Tibial artery (tissue), 4 donors: Measurements from ENCODE around the gene ENTPD2.

Experiments used
- DNase-seq, 2 donors: peaks; one replicate each; pipeline ENCODE4 v3.0.0-alpha.2; 2019
- H3K27ac ChIP-seq, 2 donors: fragments of 200-600 bp; sonication (generic) in 1 of 2; 1 replicate in 1 of 2; 2 replicates in 1 of 2; pipeline ENCODE4 v1.5.1; 2018 to 2019; ENCODE audit warnings: mild to moderate bottlenecking in 1 of 2
- H3K27me3 ChIP-seq, 2 donors: fragments of 200-600 bp; sonication (generic) in 1 of 2; one replicate each; pipeline versions ENCODE4 v1.5.1 to v1.6.0; 2016 to 2019
- H3K36me3 ChIP-seq, 3 donors: fragments of 200-600 bp; sonication (generic) in 2 of 3; one replicate each; pipeline ENCODE4 v1.5.1; 2016 to 2019; ENCODE audit warnings: mild to moderate bottlenecking in 2 of 3
- H3K4me1 ChIP-seq, 4 donors: fragments of 200-600 bp; sonication (generic) in 2 of 4; 1 replicate in 3 of 4; 2 replicates in 1 of 4; pipeline ENCODE4 v1.5.1; 2016 to 2019
- H3K4me3 ChIP-seq, 2 donors: fragments of 200-600 bp; sonication (generic) in 1 of 2; 1 replicate in 1 of 2; 2 replicates in 1 of 2; pipeline ENCODE4 v1.5.1; 2018 to 2019; ENCODE audit warnings: mild to moderate bottlenecking in 2 of 2
- H3K9me3 ChIP-seq, 3 donors: fragments of 200-600 bp; sonication (generic) in 1 of 3; one replicate each; pipeline ENCODE4 v1.5.1; 2016 to 2019
- CTCF ChIP-seq, 2 experiments: fragments of 200-600 bp in 1 of 2; fragments of 450-650 bp in 1 of 2; IDR thresholded peaks; one replicate each; pipeline ENCODE4 v1.5.1; 2017 to 2019; ENCODE audit warnings: antibody characterized with exemption in 2 of 2, mild to moderate bottlenecking in 1 of 2, moderate library complexity in 1 of 2
- intact Hi-C: fragments of 100-400 bp; cut with DNase I; formaldehyde crosslinking; loops from one replicate; pipeline ENCODE4 v1.15.0; 2023; ENCODE audit warnings: low total_unique reads

Gene ENTPD2

GRCh38 chr9:137038916-137039315 lies 14.9 kb downstream of the ENTPD2 start:
- peaks cover 5 to 41% (median 22%) of the 10 kb centered on the region in 3 donors for H3K36me3 ChIP-seq
- H3K27ac ChIP-seq: no peak overlapping the region
- no peak overlapping the region for H3K4me3 ChIP-seq
- no peaks in the 10 kb centered on the region for H3K9me3 ChIP-seq
- peaks cover 0 to 22% (median 7%) of the 10 kb centered on the region in 4 donors for H3K4me1 ChIP-seq
- intact Hi-C loops: no loop called here
- peaks cover 0 to 18% of the 10 kb centered on the region in 2 donors for H3K27me3 ChIP-seq
- no peak for TF ChIP-seq CTCF (IDR thresholded peaks at IDR 0.05)
- DNase-seq: no peak

- Histone ChIP-seq H3K27ac (no peak overlapping the region), H3K9me3 (no peaks in the 10 kb centered on the region), H3K4me3 (no peak overlapping the region), H3K36me3 (peaks cover 5 to 41% (median 22%) of the 10 kb centered on the region in 3 donors), H3K4me1 (peaks cover 0 to 15% (median 7%) of the 10 kb centered on the region in 4 donors), H3K27me3 (peaks cover 0 to 18% of the 10 kb centered on the region in 2 donors)
- intact Hi-C loops: loop anchor here (2.0 kb wide), 1 partner anchor 251 kb away; no protein-coding TSS in a partner anchor
- DNase-seq: no peak
- no peak for TF ChIP-seq CTCF (IDR thresholded peaks at IDR 0.05)
These were observed 16.4 kb downstream of the ENTPD2 start for GRCh38 chr9:137037483-137037882.

- peaks cover 5 to 41% (median 20%) of the 10 kb centered on the region in 3 donors for H3K36me3 ChIP-seq
- TF ChIP-seq CTCF (IDR thresholded peaks at IDR 0.05): no peak
- intact Hi-C loops: loop anchor here (2.0 kb wide), 1 partner anchor 250 kb away; no protein-coding TSS in a partner anchor
These were observed 16.8 kb downstream of the ENTPD2 start for GRCh38 chr9:137037035-137037434.

GRCh38 chr9:137035937-137036336 lies 17.9 kb downstream of the ENTPD2 start:
- intact Hi-C loops: loop anchor here (2.0 kb wide), 1 partner anchor 249 kb away; no protein-coding TSS in a partner anchor
- no peak overlapping the region for H3K27ac ChIP-seq
- H3K4me3 ChIP-seq: no peak overlapping the region
- peaks cover 0 to 15% (median 7%) of the 10 kb centered on the region in 4 donors for H3K4me1 ChIP-seq
- no peak for TF ChIP-seq CTCF (IDR thresholded peaks at IDR 0.05)
- no peak for DNase-seq
- peaks cover 5 to 39% (median 18%) of the 10 kb centered on the region in 3 donors for H3K36me3 ChIP-seq
- peaks cover 0 to 18% of the 10 kb centered on the region in 2 donors for H3K27me3 ChIP-seq
- no peaks in the 10 kb centered on the region for H3K9me3 ChIP-seq

More at GRCh38 chr9:137037035-137037434, 16.8 kb downstream of the ENTPD2 start:
- H3K4me3 ChIP-seq: no peak overlapping the region
- DNase-seq: no peak
- peaks cover 0 to 18% of the 10 kb centered on the region in 2 donors for H3K27me3 ChIP-seq
- H3K27ac ChIP-seq: no peak overlapping the region
- H3K9me3 ChIP-seq: no peaks in the 10 kb centered on the region
- peaks cover 0 to 15% (median 7%) of the 10 kb centered on the region in 4 donors for H3K4me1 ChIP-seq

- peaks cover 5 to 34% (median 14%) of the 10 kb centered on the region in 3 donors for H3K36me3 ChIP-seq
- no peak overlapping the region for H3K4me3 ChIP-seq
- no peak overlapping the region for H3K27ac ChIP-seq
- intact Hi-C loops: no loop called here
- H3K27me3 ChIP-seq: peaks cover 0 to 18% of the 10 kb centered on the region in 2 donors
- peaks cover 0 to 15% (median 7%) of the 10 kb centered on the region in 4 donors for H3K4me1 ChIP-seq
- H3K9me3 ChIP-seq: no peaks in the 10 kb centered on the region
- TF ChIP-seq CTCF (IDR thresholded peaks at IDR 0.05): peak in 1 of 2 experiments; percentile 9
- DNase-seq: no peak
These were observed 18.4 kb downstream of the ENTPD2 start for GRCh38 chr9:137035507-137035834.
